Spinal cord (tissue), 10 donors: ENCODE data around the gene ALAS1. TPM values are rescaled to one million over a fixed set of nuclear protein-coding genes. Genes with fewer than 3 reads are reported as not detected.
A peak's percentile ranks its signal among the peaks of the same experiment; 100 is the strongest.

Experiments
- DNase-seq, 6 donors: peaks; one replicate each; pipeline versions ENCODE4 v3.0.0 to v3.0.0-alpha.2; 2013 to 2015; ENCODE audit warnings: low spot score in 6 of 6, low read depth in 4 of 6
- H3K27ac ChIP-seq: one replicate; pipeline ENCODE4 v1.5.1; 2013; ENCODE audit warnings: low read depth, low read length, control low read depth
- H3K27me3 ChIP-seq: one replicate; pipeline ENCODE4 v1.6.1; 2013; ENCODE audit warnings: low read length; ENCODE audit not compliant: control insufficient read depth, insufficient read depth
- H3K36me3 ChIP-seq: one replicate; pipeline ENCODE4 v1.6.1; 2013; ENCODE audit warnings: low read length; ENCODE audit not compliant: control insufficient read depth, insufficient read depth
- H3K4me1 ChIP-seq: one replicate; pipeline ENCODE4 v1.6.1; 2013; ENCODE audit warnings: low read length; ENCODE audit not compliant: control insufficient read depth, insufficient read depth
- H3K4me3 ChIP-seq: one replicate; pipeline ENCODE4 v1.5.1; 2013; ENCODE audit warnings: low read depth, low read length, control low read depth
- H3K9me3 ChIP-seq: one replicate; pipeline ENCODE4 v1.6.1; 2013; ENCODE audit warnings: low read length; ENCODE audit not compliant: control insufficient read depth, insufficient read depth
- WGBS: methylation state at CpG from one replicate; pipeline ENCODE4 v1.1.5; 2013; ENCODE audit warnings: missing lambda C conversion rate; ENCODE audit not compliant: insufficient coverage; 5-methylcytosine and 5-hydroxymethylcytosine counted together
- polyA plus RNA-seq, 2 donors: library from polyadenylated mRNA; unstranded; fragments of 120-200 nt; gene quantifications; one replicate each; pipeline ENCODE4 v1.2.1, GENCODE V29; 2013; ENCODE audit not compliant: insufficient read length in 2 of 2
- total RNA-seq, 2 donors: library from RNA; depleted of rRNA in 1 of 2; stranded (reverse); fragments of 120-200 nt in 1 of 2; fragments of >200 nt in 1 of 2; gene quantifications; one replicate each; pipeline versions ENCODE4 v1.2.3 to v1.2.4, GENCODE V29; 2013 to 2014
- donor health status: healthy.

The ALAS1 gene
- total and polyA plus RNA-seq, 4 donors = 39.6 to 57.5 (median 52.7) TPM

- WGBS = 87% methylated on average over 5 of the region's 6 CpGs
- Histone ChIP-seq H3K36me3 (peaks cover 40% of the 10 kb centered on the region), H3K27me3 (no peaks in the 10 kb centered on the region), H3K27ac (peak overlapping the region; percentile 42), H3K9me3 (no peaks in the 10 kb centered on the region), H3K4me3 (peak overlapping the region; percentile 88), H3K4me1 (peaks cover 59% of the 10 kb centered on the region)
- no peak for DNase-seq
These were observed 39.2 kb downstream of the ALAS1 start for GRCh38 chr3:52237006-52237656.

- peak in 1 of 6 donors; percentile 62 for DNase-seq
- Histone ChIP-seq H3K27ac (peak overlapping the region; percentile 42), H3K4me3 (peak overlapping the region; percentile 88), H3K4me1 (peaks cover 55% of the 10 kb centered on the region), H3K9me3 (no peaks in the 10 kb centered on the region), H3K27me3 (no peaks in the 10 kb centered on the region), H3K36me3 (peaks cover 35% of the 10 kb centered on the region)
- WGBS = 28% methylated on average over 4 of the region's 8 CpGs
These were observed 39.8 kb downstream of the ALAS1 start for GRCh38 chr3:52237657-52238172.

GRCh38 chr3:52238193-52238760 lies 40.3 kb downstream of the ALAS1 start:
- peaks cover 29% of the 10 kb centered on the region for H3K36me3 ChIP-seq
- peak overlapping the region; percentile 88 for H3K4me3 ChIP-seq
- H3K27ac ChIP-seq = peak overlapping the region; percentile 42
- peak in 1 of 6 donors; percentile 32 for DNase-seq
- H3K27me3 ChIP-seq = no peaks in the 10 kb centered on the region
- no peaks in the 10 kb centered on the region for H3K9me3 ChIP-seq
- H3K4me1 ChIP-seq = peaks cover 52% of the 10 kb centered on the region
- WGBS = 12% methylated on average over 9 of the region's 11 CpGs

GRCh38 chr3:52238761-52239701 lies 41.1 kb downstream of the ALAS1 start, which contains the start of gene TWF2:
Gene TWF2, minus strand, starts transcription at chr3:52239158. Its CDS starts 142 bp downstream, at chr3:52239016.
- peak within 1 kb of the TSS; percentile 88 for H3K4me3 ChIP-seq
- peaks cover 49% of the 10 kb centered on the region for H3K4me1 ChIP-seq
- peak; percentile 70 to 97 (median 82) for DNase-seq
- under 1% methylated on average over 82 of the region's 92 CpGs for WGBS
- H3K36me3 ChIP-seq = peaks cover 24% of the 10 kb centered on the region
- no peaks in the 10 kb centered on the region for H3K9me3 ChIP-seq
- H3K27ac ChIP-seq = peak within 1 kb of the TSS; percentile 88
- no peaks in the 10 kb centered on the region for H3K27me3 ChIP-seq

- H3K27ac ChIP-seq = no peak overlapping the region
- peak overlapping the region; percentile 88 for H3K4me3 ChIP-seq
- H3K9me3 ChIP-seq = no peaks in the 10 kb centered on the region
- peaks cover 12% of the 10 kb centered on the region for H3K36me3 ChIP-seq
- H3K27me3 ChIP-seq = no peaks in the 10 kb centered on the region
- WGBS = no CpG with 5 or more reads among the region's 1 CpG
- peak in 2 of 6 donors; percentile 21 to 43 for DNase-seq
- peaks cover 47% of the 10 kb centered on the region for H3K4me1 ChIP-seq
These were observed 42.3 kb downstream of the ALAS1 start for GRCh38 chr3:52240059-52240885.

- H3K27ac ChIP-seq = no peak overlapping the region
- H3K4me1 ChIP-seq = peaks cover 46% of the 10 kb centered on the region
- no peaks in the 10 kb centered on the region for H3K9me3 ChIP-seq
- WGBS = 87% methylated on average over 4 of the region's 4 CpGs
- no peak for DNase-seq
- H3K27me3 ChIP-seq = no peaks in the 10 kb centered on the region
- peaks cover 6% of the 10 kb centered on the region for H3K36me3 ChIP-seq
- no peak overlapping the region for H3K4me3 ChIP-seq
These were observed 43.0 kb downstream of the ALAS1 start for GRCh38 chr3:52240886-52241370.

GRCh38 chr3:52242039-52242438 lies 44.1 kb downstream of the ALAS1 start:
- Histone ChIP-seq H3K36me3 (peaks cover 8% of the 10 kb centered on the region), H3K9me3 (no peaks in the 10 kb centered on the region), H3K27me3 (no peaks in the 10 kb centered on the region), H3K27ac (no peak overlapping the region), H3K4me1 (peaks cover 47% of the 10 kb centered on the region), H3K4me3 (no peak overlapping the region)
- WGBS = 82% methylated on average over 1 of the region's 1 CpG
- no peak for DNase-seq

GRCh38 chr3:52243791-52244628 lies 46.0 kb downstream of the ALAS1 start:
- no peak for DNase-seq
- peaks cover 46% of the 10 kb centered on the region for H3K4me1 ChIP-seq
- peak overlapping the region; percentile 25 for H3K27ac ChIP-seq
- no peak overlapping the region for H3K4me3 ChIP-seq
- WGBS = 83% methylated on average over 9 of the region's 9 CpGs
- H3K9me3 ChIP-seq = no peaks in the 10 kb centered on the region
- peaks cover 19% of the 10 kb centered on the region for H3K36me3 ChIP-seq
- H3K27me3 ChIP-seq = no peaks in the 10 kb centered on the region
